SJSA1 (cell line): ENCODE results near the gene DUSP6. TPM values are rescaled to one million over a fixed set of nuclear protein-coding genes. Genes with fewer than 3 reads are reported as not detected.

Experiments
- DNase-seq, 2 experiments: peaks; one replicate each; pipeline ENCODE4 v3.0.0-alpha.2; 2015 to 2020; ENCODE audit warnings: low spot score in 2 of 2, low read depth in 1 of 2
- H3K27ac ChIP-seq: fragments of 250-450 bp; sonication (Bioruptor Pico); 2 replicates; pipeline ENCODE4 v1.5.1; 2020; ENCODE audit warnings: mild to moderate bottlenecking, moderate library complexity
- H3K27me3 ChIP-seq: fragments of 250-450 bp; sonication (Bioruptor Pico); replicated peaks from 2 replicates; pipeline ENCODE4 v1.5.1; 2020; ENCODE audit warnings: mild to moderate bottlenecking, moderate library complexity
- H3K36me3 ChIP-seq: fragments of 250-450 bp; sonication (Bioruptor Pico); 2 replicates; pipeline ENCODE4 v1.5.1; 2020; ENCODE audit warnings: mild to moderate bottlenecking
- H3K4me1 ChIP-seq: fragments of 250-450 bp; sonication (Bioruptor Pico); replicated peaks from 2 replicates; pipeline ENCODE4 v1.6.1; 2021; ENCODE audit warnings: mild to moderate bottlenecking
- H3K4me3 ChIP-seq: fragments of 250-450 bp; sonication (Bioruptor Pico); 2 replicates; pipeline ENCODE4 v1.5.1; 2020; ENCODE audit warnings: mild to moderate bottlenecking
- H3K9me3 ChIP-seq: fragments of 250-450 bp; sonication (Bioruptor Pico); replicated peaks from 2 replicates; pipeline ENCODE4 v1.5.1; 2020; ENCODE audit warnings: mild to moderate bottlenecking
- total RNA-seq: library from RNA; depleted of rRNA; stranded (reverse); fragments of >200 nt; shearing (Covaris generic); gene quantifications from 2 replicates; pipeline ENCODE4 v1.2.3, GENCODE V29; 2014

Gene DUSP6
- total RNA-seq, 1 experiment from 2014 or later = 11.0 TPM

GRCh38 chr12:89384050-89384758 is 31.9 kb upstream of the DUSP6 start:
- peak overlapping the region; percentile 4 for H3K27ac ChIP-seq

GRCh38 chr12:89383235-89384049 is 31.1 kb upstream of the DUSP6 start:
- no peak for DNase-seq
- Histone ChIP-seq H3K36me3 (no peaks in the 10 kb centered on the region), H3K4me3 (no peak overlapping the region), H3K27ac (no peak overlapping the region), H3K4me1 (peaks cover 15% of the 10 kb centered on the region), H3K27me3 (no peaks in the 10 kb centered on the region), H3K9me3 (no peaks in the 10 kb centered on the region)

More at GRCh38 chr12:89384050-89384758, 31.9 kb upstream of the DUSP6 start:
- DNase-seq = peak; percentile 41 to 44
- Histone ChIP-seq H3K4me1 (peaks cover 15% of the 10 kb centered on the region), H3K4me3 (no peak overlapping the region), H3K9me3 (no peaks in the 10 kb centered on the region), H3K27me3 (no peaks in the 10 kb centered on the region), H3K36me3 (no peaks in the 10 kb centered on the region)

DNA sequence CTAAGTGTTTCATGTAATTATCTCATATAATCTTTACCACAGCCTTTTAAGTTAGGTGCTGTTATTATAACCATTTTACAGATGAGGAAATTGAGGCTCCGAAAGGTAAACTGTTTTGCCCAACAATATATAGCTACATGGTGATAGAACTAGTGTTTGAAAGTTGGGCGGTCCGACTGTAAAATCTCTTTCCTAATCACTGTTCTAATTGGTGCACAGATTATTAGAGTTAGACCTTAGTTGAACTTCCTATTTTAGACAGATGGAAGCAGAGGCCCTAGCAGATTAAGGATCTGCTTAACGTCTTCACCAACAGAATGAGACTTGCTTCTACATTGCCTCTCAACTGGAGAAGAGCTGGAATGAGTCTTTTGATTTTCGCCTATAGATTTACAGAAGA is 30.0 kb upstream of the DUSP6 start:
- no peak overlapping the region for H3K4me3 ChIP-seq
- no peaks in the 10 kb centered on the region for H3K27me3 ChIP-seq
- no peak for DNase-seq
- peaks cover 15% of the 10 kb centered on the region for H3K4me1 ChIP-seq
- H3K27ac ChIP-seq = no peak overlapping the region
- H3K9me3 ChIP-seq = no peaks in the 10 kb centered on the region
- H3K36me3 ChIP-seq = no peaks in the 10 kb centered on the region

DNA sequence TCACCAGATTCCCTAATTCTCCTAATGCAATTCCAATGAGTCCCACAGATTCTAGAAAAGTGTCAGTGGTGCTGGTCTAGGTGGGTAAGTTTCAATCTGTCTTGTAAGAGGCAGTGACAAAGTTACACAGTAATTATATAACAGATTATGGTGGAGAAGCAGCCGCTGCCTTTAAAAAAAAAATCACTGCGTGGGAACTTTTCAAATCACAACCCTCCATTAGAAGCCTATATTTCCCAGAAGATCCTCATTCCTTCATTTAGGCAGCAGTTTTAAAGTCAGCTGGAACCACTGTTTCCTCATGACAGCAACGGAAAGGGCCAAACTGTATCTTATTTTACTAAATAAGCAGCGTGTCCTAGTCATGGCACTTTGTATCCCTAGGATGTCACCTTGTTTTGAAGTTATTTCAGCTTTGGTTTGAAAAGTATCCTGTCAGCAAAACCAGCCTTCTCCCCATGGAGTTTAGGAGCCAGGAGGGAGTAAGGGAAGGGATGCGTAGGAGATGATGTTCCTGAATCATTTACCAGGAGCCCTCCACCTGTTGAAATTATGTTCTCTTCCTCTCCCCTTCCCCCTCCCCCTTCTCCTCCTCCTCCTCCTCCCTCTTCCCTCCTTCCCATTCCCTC is 27.7 kb upstream of the DUSP6 start:
- no peak overlapping the region for H3K27ac ChIP-seq
- H3K27me3 ChIP-seq = no peaks in the 10 kb centered on the region
- peaks cover 27% of the 10 kb centered on the region for H3K4me1 ChIP-seq
- no peaks in the 10 kb centered on the region for H3K9me3 ChIP-seq
- no peak for DNase-seq
- H3K36me3 ChIP-seq = no peaks in the 10 kb centered on the region
- H3K4me3 ChIP-seq = no peak overlapping the region

DNA sequence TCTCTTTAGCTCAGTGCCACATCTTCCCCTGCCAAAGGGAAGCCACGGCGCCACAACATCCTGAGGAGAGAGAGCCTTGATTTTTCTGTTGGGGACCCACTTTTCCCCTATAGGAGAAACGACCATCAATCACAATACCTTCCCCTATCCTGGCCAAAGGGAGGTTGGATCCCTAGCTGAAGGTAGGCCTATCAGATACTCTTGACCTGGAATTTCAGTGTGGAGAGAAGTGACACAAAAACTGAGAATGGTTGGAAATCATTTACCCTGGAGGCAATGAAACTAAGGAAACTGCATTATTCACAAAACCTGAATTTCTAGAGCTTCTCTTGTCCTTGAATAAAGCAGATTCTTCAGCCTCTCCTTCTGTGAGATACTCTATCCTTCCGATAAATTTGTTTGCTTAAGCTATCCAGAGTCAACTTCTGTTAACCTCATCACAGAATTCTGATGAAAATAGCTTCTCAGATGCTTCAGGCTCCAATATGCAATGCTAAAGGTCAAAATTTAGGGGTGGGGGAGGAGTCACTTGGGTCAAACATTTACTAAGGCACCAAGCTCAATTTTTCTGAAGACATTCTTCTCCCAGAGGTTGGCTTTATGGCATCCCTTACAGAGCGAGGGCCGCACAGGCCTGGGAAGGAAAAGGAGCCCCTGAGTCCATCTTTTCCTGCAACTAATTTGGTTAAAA is 27.0 kb upstream of the DUSP6 start:
- Histone ChIP-seq H3K4me1 (peaks cover 27% of the 10 kb centered on the region), H3K27ac (no peak overlapping the region), H3K4me3 (no peak overlapping the region), H3K9me3 (no peaks in the 10 kb centered on the region), H3K27me3 (no peaks in the 10 kb centered on the region), H3K36me3 (no peaks in the 10 kb centered on the region)
- no peak for DNase-seq

DNA sequence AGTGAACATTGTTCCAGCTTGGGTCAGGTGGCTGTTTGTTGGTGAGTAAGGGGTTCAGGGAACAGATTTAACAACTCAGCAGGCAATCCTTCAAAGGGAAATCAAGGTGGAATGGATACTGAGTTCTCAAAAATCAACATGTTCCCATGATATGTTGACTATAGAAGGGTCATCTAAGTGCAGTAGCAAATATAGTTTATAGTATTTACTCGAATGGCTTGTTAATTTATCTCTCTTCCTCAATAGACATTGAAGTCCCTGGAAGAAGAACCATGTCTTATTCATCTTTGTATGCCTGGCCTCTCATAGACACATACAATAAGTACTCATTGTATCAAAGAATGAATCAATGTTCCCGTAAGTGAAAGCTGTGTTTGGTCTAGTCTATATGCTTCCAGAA is 24.5 kb upstream of the DUSP6 start:
- no peaks in the 10 kb centered on the region for H3K36me3 ChIP-seq
- H3K27me3 ChIP-seq = no peaks in the 10 kb centered on the region
- no peak for DNase-seq
- H3K4me1 ChIP-seq = peaks cover 47% of the 10 kb centered on the region
- no peak overlapping the region for H3K4me3 ChIP-seq
- no peaks in the 10 kb centered on the region for H3K9me3 ChIP-seq
- H3K27ac ChIP-seq = no peak overlapping the region

DNA sequence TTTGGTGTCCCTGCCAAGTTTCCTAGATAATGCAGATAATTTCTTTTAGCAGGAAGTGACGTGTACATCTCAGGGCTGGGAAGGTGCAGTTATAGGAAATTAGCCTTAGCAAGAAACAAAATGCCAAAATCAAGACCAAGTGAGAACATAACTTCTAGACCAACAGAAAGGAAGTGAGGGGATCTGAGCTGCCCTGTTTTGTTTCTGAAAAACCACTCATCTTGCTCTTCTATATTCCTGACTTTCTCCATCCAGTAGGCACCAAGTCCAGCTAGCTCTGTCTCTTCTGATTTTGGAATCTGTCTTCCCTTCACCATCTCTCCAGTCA is 23.9 kb upstream of the DUSP6 start:
- Histone ChIP-seq H3K27ac (peak overlapping the region; percentile 44), H3K27me3 (no peaks in the 10 kb centered on the region), H3K4me1 (peaks cover 53% of the 10 kb centered on the region), H3K9me3 (no peaks in the 10 kb centered on the region), H3K36me3 (no peaks in the 10 kb centered on the region), H3K4me3 (no peak overlapping the region)
- no peak for DNase-seq

- H3K9me3 ChIP-seq = no peaks in the 10 kb centered on the region
- peak overlapping the region; percentile 44 for H3K27ac ChIP-seq
- H3K4me3 ChIP-seq = no peak overlapping the region
- peak in 1 of 2 experiments; percentile 46 for DNase-seq
- peaks cover 72% of the 10 kb centered on the region for H3K4me1 ChIP-seq
- H3K27me3 ChIP-seq = no peaks in the 10 kb centered on the region
- H3K36me3 ChIP-seq = no peaks in the 10 kb centered on the region
These were observed 21.7 kb upstream of the DUSP6 start for GRCh38 chr12:89373763-89374572.

GRCh38 chr12:89372584-89373370 is 20.5 kb upstream of the DUSP6 start:
- no peak for DNase-seq
- no peaks in the 10 kb centered on the region for H3K27me3 ChIP-seq
- no peaks in the 10 kb centered on the region for H3K36me3 ChIP-seq
- H3K27ac ChIP-seq = no peak overlapping the region; the same call in 1 of the 2 replicates
- peaks cover 72% of the 10 kb centered on the region for H3K4me1 ChIP-seq
- H3K9me3 ChIP-seq = no peaks in the 10 kb centered on the region
- H3K4me3 ChIP-seq = no peak overlapping the region

DNA sequence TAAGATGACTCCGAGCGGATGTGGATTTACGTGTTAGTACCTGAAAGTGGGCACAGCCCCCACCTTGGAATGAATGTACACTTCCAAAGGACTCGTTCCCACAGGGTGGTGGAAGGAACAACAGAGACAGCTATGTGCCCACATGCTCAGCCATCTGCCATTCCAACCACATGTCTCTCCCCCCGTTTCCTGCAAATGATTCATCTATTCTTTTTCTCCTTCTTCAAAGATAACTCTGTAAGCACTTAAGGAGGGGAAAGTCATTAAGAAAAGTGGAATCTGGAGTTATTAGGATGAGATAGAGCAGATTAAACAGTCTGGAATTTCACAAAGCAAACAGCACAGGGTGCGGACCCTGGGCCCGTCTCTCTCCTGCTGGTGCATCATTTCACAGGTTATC is 18.5 kb upstream of the DUSP6 start:
- Histone ChIP-seq H3K27me3 (no peaks in the 10 kb centered on the region), H3K27ac (peak overlapping the region; percentile 71), H3K9me3 (no peaks in the 10 kb centered on the region), H3K4me1 (peaks cover 66% of the 10 kb centered on the region), H3K4me3 (no peak overlapping the region), H3K36me3 (no peaks in the 10 kb centered on the region)
- peak; percentile 89 to 90 for DNase-seq

DNA sequence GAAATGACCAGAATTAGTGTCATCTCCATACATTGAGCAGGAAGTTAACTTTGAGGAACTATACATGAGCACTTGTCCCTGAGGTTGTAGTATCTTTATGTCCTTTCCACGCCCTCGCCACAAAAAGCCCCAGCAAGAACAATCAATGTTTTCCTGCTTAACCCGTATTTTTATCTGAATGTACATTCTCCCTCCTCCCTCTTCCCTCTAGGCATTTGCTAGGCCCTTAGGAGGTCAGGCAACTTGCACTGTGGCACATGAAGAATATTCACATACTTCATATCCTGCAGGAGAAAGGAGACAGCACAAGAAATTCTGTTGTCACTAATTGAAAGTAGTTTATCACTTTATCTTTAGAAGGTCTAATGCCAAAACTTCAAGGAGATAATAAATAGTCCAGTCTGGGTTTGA is 18.1 kb upstream of the DUSP6 start:
- Histone ChIP-seq H3K27ac (peak overlapping the region; percentile 71), H3K36me3 (no peaks in the 10 kb centered on the region), H3K9me3 (no peaks in the 10 kb centered on the region), H3K4me3 (no peak overlapping the region), H3K27me3 (no peaks in the 10 kb centered on the region), H3K4me1 (peaks cover 61% of the 10 kb centered on the region)
- DNase-seq = no peak

DNA sequence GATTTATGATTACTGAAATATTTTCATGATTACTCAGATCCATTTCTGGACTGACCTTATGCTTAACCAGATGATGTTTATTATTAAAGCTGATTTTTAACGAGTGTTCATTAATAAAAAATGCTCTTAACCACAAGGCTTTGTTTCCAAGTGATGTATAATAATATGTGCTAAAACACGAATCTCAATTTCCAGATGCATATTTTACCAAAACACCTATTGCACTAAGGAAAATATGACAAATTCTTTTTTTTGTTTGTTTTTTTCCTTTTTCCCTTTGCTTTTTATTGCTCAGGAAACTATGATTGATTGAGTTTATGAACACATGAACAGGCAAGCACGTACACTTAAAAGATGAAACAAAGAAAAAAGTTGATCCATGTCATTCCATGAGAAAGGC is 16.9 kb upstream of the DUSP6 start:
- Histone ChIP-seq H3K27ac (no peak overlapping the region), H3K4me1 (peaks cover 49% of the 10 kb centered on the region), H3K36me3 (no peaks in the 10 kb centered on the region)

More for the DNA sequence above, 16.9 kb upstream of the DUSP6 start:
- DNase-seq = no peak
- H3K4me3 ChIP-seq = no peak overlapping the region
- no peaks in the 10 kb centered on the region for H3K9me3 ChIP-seq
- H3K27me3 ChIP-seq = no peaks in the 10 kb centered on the region
